Measurements from ENCODE around the gene TNK2.

DNA sequence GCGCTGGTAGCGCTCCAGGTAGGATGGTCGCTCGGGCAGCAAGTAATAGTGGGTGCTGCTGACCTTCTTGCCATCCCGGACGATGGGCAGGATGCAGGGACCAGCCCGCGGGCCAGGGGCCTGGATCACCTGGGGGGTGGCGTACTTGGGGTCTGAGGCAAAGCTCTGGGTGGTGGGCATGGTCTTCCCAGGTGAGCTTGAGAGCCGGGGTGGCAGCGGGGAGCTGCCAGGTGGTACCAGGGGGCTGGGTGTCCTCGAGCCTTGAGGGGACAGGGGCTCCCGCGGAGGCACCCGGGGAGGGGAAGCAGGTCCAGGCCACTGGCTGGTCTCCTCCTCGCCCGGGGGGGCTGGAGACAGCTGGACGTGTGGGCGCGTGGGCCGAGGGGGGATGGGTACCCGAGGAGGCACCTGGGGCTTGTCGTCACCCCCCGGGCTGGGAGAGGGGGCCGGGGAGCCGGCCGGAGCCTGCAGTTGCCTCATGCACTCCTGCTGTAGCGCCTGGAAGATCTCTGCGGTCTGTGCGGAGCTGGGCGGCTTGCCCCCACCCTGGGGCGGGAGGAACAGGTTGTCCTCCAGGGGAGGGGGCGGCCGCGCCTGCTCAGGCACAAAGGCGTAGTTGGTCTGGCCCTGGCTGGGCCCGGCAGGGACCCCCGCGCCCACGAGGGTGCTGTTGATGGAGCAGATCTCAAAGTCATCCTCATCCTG is 40.6 kb downstream of the TNK2 start:
- TF ChIP-seq EZH2 (IDR thresholded peaks at IDR 0.05; ENCODE audit: borderline replicate concordance, low read depth, low read length, severe bottlenecking) = no peak
- TF ChIP-seq, protein P1, sequence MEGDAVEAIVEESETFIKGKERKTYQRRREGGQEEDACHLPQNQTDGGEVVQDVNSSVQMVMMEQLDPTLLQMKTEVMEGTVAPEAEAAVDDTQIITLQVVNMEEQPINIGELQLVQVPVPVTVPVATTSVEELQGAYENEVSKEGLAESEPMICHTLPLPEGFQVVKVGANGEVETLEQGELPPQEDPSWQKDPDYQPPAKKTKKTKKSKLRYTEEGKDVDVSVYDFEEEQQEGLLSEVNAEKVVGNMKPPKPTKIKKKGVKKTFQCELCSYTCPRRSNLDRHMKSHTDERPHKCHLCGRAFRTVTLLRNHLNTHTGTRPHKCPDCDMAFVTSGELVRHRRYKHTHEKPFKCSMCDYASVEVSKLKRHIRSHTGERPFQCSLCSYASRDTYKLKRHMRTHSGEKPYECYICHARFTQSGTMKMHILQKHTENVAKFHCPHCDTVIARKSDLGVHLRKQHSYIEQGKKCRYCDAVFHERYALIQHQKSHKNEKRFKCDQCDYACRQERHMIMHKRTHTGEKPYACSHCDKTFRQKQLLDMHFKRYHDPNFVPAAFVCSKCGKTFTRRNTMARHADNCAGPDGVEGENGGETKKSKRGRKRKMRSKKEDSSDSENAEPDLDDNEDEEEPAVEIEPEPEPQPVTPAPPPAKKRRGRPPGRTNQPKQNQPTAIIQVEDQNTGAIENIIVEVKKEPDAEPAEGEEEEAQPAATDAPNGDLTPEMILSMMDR (IDR thresholded peaks at IDR 0.05; ENCODE audit: extremely low read depth in 1 of 2, insufficient read depth in 1 of 2, low read depth in 1 of 2, low read length in 2 of 2) = no peak
- no peak for TF ChIP-seq JUN (IDR thresholded peaks at IDR 0.05; ENCODE audit: borderline replicate concordance, insufficient read depth, insufficient read length, low read depth)
- TF ChIP-seq, protein P2, sequence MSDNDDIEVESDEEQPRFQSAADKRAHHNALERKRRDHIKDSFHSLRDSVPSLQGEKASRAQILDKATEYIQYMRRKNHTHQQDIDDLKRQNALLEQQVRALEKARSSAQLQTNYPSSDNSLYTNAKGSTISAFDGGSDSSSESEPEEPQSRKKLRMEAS (IDR thresholded peaks at IDR 0.05; ENCODE audit: insufficient read depth, insufficient read length) = no peak
- no peak for TF ChIP-seq POLR2AphosphoS5 (IDR thresholded peaks at IDR 0.05; ENCODE audit: insufficient read depth, low read depth, low read length)
- TF ChIP-seq POLR2A (IDR thresholded peaks at IDR 0.05; ENCODE audit: low read depth, low read length) = no peak

Measured in endothelial cell of umbilical vein (primary cell).